NCI-H2196 (cell line): ENCODE measurements around the gene SLC35E4.
A peak's percentile ranks its signal among the peaks of the same experiment; 100 is the strongest.
"Not testable (repeated sequence)": the region's sequence is repeated elsewhere in the genome, so short reads cannot be mapped to it uniquely, and the experiment has no call there.

Experiments used
- DNase-seq: peaks from one replicate; lab custom pipeline; 2025; ENCODE audit not compliant: unreplicated experiment; lab: John Stamatoyannopoulos, UW

SLC35E4 gene

GRCh38 chr22:30649430-30650007, 13.9 kb downstream of the SLC35E4 start:
- no peak for DNase-seq

- DNase-seq, result no peak
Measured at GRCh38 chr22:30650508-30651116, 15.0 kb downstream of the SLC35E4 start.

- DNase-seq, result no peak
Measured at GRCh38 chr22:30652852-30653251, 17.3 kb downstream of the SLC35E4 start.

GRCh38 chr22:30654361-30654760, 18.8 kb downstream of the SLC35E4 start:
- DNase-seq, result no peak

GRCh38 chr22:30655532-30655931, 20.0 kb downstream of the SLC35E4 start:
- no peak for DNase-seq

GRCh38 chr22:30662040-30662439, 26.5 kb downstream of the SLC35E4 start:
- DNase-seq, result no peak

- no peak for DNase-seq
Measured at GRCh38 chr22:30664798-30665197, 29.2 kb downstream of the SLC35E4 start.

- no peak for DNase-seq
Measured at GRCh38 chr22:30665266-30665665, 29.7 kb downstream of the SLC35E4 start.

- no peak for DNase-seq
Measured at GRCh38 chr22:30665786-30666185, 30.2 kb downstream of the SLC35E4 start.

- DNase-seq, result no peak
Measured at GRCh38 chr22:30667107-30667493, 31.5 kb downstream of the SLC35E4 start.

- DNase-seq, result peak; percentile 77
Measured at GRCh38 chr22:30667494-30668385, 32.2 kb downstream of the SLC35E4 start, which contains the start of gene DUSP18. DUSP18 (minus strand) TSS chr22:30667875; CDS start chr22:30664003, 3,872 bp downstream.

GRCh38 chr22:30668386-30668710, 32.8 kb downstream of the SLC35E4 start:
- no peak for DNase-seq

GRCh38 chr22:30671071-30671470, 35.5 kb downstream of the SLC35E4 start:
- DNase-seq, result no peak

GRCh38 chr22:30673136-30673535, 37.6 kb downstream of the SLC35E4 start:
- DNase-seq, result no peak

GRCh38 chr22:30674482-30674881, 38.9 kb downstream of the SLC35E4 start:
- no peak for DNase-seq

- no peak for DNase-seq
Measured at GRCh38 chr22:30675436-30675835, 39.9 kb downstream of the SLC35E4 start.

- DNase-seq, result not testable (repeated sequence)
Measured at GRCh38 chr22:30676565-30676964, 41.0 kb downstream of the SLC35E4 start.

GRCh38 chr22:30679895-30680690, 44.5 kb downstream of the SLC35E4 start:
- DNase-seq, result not testable (repeated sequence)

GRCh38 chr22:30680991-30681770, 45.6 kb downstream of the SLC35E4 start:
- DNase-seq, result no peak

- DNase-seq, result no peak
Measured at GRCh38 chr22:30681831-30682230, 46.2 kb downstream of the SLC35E4 start.
